ENCODE measurements around the gene DPYSL4.

The DPYSL4 gene

GRCh38 chr10:132193907-132194552, 7.3 kb downstream of the DPYSL4 start:
- no peaks in the 10 kb centered on the region for H3K4me1 ChIP-seq (ENCODE audit: insufficient read depth, low read length)
- H3K9me3 ChIP-seq (ENCODE audit: low read length) = no peaks in the 10 kb centered on the region
- no peaks in the 10 kb centered on the region for H3K27me3 ChIP-seq (ENCODE audit: insufficient read depth, low read length)
- no peak overlapping the region for H2AFZ ChIP-seq (ENCODE audit: low read depth, low read length)
- no peak overlapping the region for H3K4me3 ChIP-seq (ENCODE audit: low read length)
- H3K36me3 ChIP-seq (ENCODE audit: insufficient read depth, low read length) = peaks cover 86% of the 10 kb centered on the region

DNA sequence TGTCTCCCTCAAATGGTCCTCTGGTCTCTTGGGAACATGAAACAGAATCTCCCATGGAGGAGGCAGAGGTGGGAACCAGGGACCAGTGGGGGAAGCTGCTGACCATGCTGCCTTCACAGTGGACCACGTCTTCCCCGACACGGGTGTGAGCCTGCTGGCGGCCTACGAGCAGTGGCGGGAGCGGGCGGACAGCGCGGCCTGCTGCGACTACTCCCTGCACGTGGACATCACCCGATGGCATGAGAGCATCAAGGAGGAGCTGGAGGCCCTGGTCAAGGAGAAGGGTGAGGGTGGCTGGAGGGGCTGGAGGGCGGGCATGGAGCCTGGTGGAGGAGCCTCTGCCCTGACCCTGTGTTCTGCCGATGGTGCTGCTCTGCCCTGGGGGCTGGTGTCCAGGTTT, 8.0 kb downstream of the DPYSL4 start:
- Histone ChIP-seq H2AFZ (ENCODE audit: low read depth, low read length) (no peak overlapping the region), H3K36me3 (ENCODE audit: insufficient read depth, low read length) (peaks cover 85% of the 10 kb centered on the region)

DNA sequence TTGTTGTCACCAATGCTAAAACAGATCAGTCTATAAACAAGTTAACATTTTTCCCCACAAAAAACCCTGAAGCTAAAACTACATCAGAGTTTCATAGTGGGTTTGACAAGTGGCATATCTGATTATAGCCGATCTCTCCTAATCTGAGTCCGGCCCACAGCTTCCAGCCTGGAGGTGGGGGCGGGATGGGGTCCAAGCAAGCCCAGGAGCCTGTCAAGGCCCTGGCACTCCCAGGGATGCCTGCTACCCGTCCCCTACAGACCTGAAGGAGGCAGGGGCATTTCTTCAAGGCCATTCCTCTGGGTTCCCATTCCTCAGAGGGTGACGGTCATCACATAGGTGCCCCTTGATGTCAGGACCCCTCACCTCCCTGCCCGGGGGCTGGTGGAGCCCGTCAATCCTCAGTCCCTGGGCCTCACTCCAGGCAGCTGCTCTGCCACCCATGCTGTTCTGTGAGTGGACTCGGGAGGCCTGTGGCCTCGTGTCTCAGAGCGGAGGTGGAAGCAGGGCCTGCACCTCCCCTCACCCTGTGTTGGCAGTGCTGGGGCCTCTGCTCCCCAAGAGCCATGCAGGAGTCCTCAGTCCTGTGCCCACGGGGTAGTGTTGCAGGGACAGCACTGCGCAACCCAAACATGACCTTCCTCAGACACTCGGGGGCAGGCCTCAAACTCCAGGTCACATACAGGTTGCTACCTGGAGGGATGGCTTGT, 8.8 kb downstream of the DPYSL4 start:
- no peak overlapping the region for H3K4me3 ChIP-seq (ENCODE audit: low read length)
- no peaks in the 10 kb centered on the region for H3K9me3 ChIP-seq (ENCODE audit: low read length)
- H2AFZ ChIP-seq (ENCODE audit: low read depth, low read length) = no peak overlapping the region
- H3K36me3 ChIP-seq (ENCODE audit: insufficient read depth, low read length) = peaks cover 85% of the 10 kb centered on the region
- no peaks in the 10 kb centered on the region for H3K4me1 ChIP-seq (ENCODE audit: insufficient read depth, low read length)
- no peaks in the 10 kb centered on the region for H3K27me3 ChIP-seq (ENCODE audit: insufficient read depth, low read length)

More for the DNA sequence above, 8.0 kb downstream of the DPYSL4 start:
- Histone ChIP-seq H3K4me3 (ENCODE audit: low read length) (no peak overlapping the region), H3K4me1 (ENCODE audit: insufficient read depth, low read length) (no peaks in the 10 kb centered on the region), H3K27me3 (ENCODE audit: insufficient read depth, low read length) (no peaks in the 10 kb centered on the region), H3K9me3 (ENCODE audit: low read length) (no peaks in the 10 kb centered on the region)

- Histone ChIP-seq H3K27me3 (ENCODE audit: insufficient read depth, low read length) (no peaks in the 10 kb centered on the region), H2AFZ (ENCODE audit: low read depth, low read length) (no peak overlapping the region), H3K9me3 (ENCODE audit: low read length) (no peaks in the 10 kb centered on the region), H3K4me3 (ENCODE audit: low read length) (no peak overlapping the region), H3K36me3 (ENCODE audit: insufficient read depth, low read length) (peaks cover 90% of the 10 kb centered on the region), H3K4me1 (ENCODE audit: insufficient read depth, low read length) (no peaks in the 10 kb centered on the region)
These were observed 9.7 kb downstream of the DPYSL4 start for GRCh38 chr10:132196178-132197113.

DNA sequence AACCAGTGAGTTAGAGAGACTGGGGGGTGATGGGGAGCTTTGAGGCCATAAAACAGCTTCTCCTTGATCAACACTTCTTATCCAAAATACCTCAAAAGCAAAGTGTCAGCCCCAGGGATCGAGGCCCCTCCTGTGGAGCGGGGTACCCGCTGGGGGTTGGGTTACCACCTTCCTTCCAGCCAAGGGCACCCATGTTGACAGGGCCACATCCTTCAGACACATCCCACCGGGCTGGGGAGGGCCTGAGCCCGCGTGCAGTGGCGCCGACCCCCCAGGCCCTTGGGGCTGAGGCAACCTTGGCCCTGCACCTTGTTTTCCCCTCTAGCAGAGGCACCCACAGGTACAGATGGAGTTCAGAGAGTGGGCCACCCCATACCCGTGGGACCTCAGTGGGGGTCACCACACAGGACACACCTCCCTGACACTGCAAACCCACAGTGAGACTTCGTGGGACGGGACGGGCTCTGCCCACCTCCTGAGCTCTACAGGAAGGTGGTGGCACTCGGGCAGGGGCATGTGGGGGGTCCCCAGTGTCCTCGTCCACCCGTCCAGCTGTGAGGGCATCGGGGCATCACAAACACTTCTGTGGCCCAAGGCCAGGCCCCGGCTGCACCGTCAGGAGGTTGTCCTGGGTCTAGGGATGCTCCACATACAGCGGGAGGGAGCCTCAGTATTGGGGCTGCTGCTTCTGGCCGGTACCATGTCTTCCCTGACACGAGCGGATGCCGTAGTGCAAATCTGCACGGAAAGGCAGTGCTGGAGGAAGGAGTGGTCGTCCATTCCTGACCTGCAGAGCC, 10.7 kb downstream of the DPYSL4 start:
- peaks cover 93% of the 10 kb centered on the region for H3K36me3 ChIP-seq (ENCODE audit: insufficient read depth, low read length)
- H3K9me3 ChIP-seq (ENCODE audit: low read length) = no peaks in the 10 kb centered on the region
- H2AFZ ChIP-seq (ENCODE audit: low read depth, low read length) = no peak overlapping the region
- H3K27me3 ChIP-seq (ENCODE audit: insufficient read depth, low read length) = no peaks in the 10 kb centered on the region
- H3K4me1 ChIP-seq (ENCODE audit: insufficient read depth, low read length) = no peaks in the 10 kb centered on the region
- no peak overlapping the region for H3K4me3 ChIP-seq (ENCODE audit: low read length)

DNA sequence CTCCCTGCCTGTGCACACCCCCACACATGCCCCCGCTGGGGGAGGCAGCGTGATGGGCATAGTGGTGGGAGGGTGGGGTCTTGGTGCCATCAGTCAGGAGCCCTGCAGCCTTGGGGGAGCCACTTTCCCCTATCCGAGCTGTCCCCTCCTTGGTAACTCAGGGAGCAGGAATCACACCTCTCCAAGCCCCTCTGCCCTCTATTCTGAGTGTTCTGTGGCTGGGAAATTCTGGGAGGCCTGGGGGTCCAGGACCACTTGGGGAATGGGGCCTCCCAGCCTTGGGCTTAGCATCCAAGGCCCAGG, 11.3 kb downstream of the DPYSL4 start:
- H3K36me3 ChIP-seq (ENCODE audit: insufficient read depth, low read length) = peaks cover 93% of the 10 kb centered on the region
- H3K9me3 ChIP-seq (ENCODE audit: low read length) = no peaks in the 10 kb centered on the region
- H3K4me3 ChIP-seq (ENCODE audit: low read length) = no peak overlapping the region
- no peaks in the 10 kb centered on the region for H3K4me1 ChIP-seq (ENCODE audit: insufficient read depth, low read length)
- H2AFZ ChIP-seq (ENCODE audit: low read depth, low read length) = no peak overlapping the region
- H3K27me3 ChIP-seq (ENCODE audit: insufficient read depth, low read length) = no peaks in the 10 kb centered on the region

DNA sequence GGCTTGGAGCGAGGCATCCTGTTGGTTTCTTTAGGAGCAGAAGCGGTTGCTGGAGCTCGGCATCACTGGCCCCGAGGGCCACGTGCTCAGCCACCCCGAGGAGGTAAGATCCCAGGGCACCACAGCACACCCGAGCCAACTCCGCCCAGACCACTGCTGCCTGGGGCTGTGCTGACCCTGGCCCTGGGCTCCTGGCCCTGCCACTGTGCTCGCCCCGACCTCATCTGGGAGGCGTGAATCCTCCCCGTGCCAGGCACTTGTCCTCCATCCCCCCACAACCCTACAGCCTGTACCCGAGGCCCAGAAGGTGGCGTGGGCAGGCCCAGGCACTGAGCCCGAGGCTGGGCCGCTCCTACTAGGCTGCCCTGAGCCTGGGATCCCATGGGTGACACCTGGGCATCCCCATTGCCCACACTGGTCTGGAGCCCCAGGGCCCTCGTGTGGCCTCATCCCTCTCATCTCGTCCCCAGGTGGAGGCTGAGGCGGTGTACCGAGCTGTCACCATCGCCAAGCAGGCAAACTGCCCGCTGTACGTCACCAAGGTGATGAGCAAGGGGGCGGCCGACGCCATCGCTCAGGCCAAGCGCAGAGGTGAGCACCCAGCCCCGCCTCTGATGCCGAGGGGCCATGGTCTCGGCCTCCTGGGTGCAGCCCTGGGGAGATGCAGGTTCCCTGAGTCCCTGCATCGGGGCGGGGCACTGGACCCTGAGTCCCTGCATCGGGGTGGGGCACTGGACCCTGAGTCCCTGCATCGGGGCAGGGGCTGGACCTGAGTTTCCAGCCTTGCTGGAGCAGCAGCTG, 11.8 kb downstream of the DPYSL4 start:
- Histone ChIP-seq H3K9me3 (ENCODE audit: low read length) (no peaks in the 10 kb centered on the region), H2AFZ (ENCODE audit: low read depth, low read length) (no peak overlapping the region), H3K4me3 (ENCODE audit: low read length) (no peak overlapping the region), H3K36me3 (ENCODE audit: insufficient read depth, low read length) (peaks cover 93% of the 10 kb centered on the region), H3K27me3 (ENCODE audit: insufficient read depth, low read length) (no peaks in the 10 kb centered on the region), H3K4me1 (ENCODE audit: insufficient read depth, low read length) (no peaks in the 10 kb centered on the region)

- no peak overlapping the region for H3K4me3 ChIP-seq (ENCODE audit: low read length)
- H3K4me1 ChIP-seq (ENCODE audit: insufficient read depth, low read length) = no peaks in the 10 kb centered on the region
- H3K9me3 ChIP-seq (ENCODE audit: low read length) = no peaks in the 10 kb centered on the region
- no peak overlapping the region for H2AFZ ChIP-seq (ENCODE audit: low read depth, low read length)
- peaks cover 95% of the 10 kb centered on the region for H3K36me3 ChIP-seq (ENCODE audit: insufficient read depth, low read length)
- H3K27me3 ChIP-seq (ENCODE audit: insufficient read depth, low read length) = no peaks in the 10 kb centered on the region
These were observed 12.6 kb downstream of the DPYSL4 start for GRCh38 chr10:132199268-132199853.

GRCh38 chr10:132199854-132200311, 13.1 kb downstream of the DPYSL4 start:
- no peaks in the 10 kb centered on the region for H3K27me3 ChIP-seq (ENCODE audit: insufficient read depth, low read length)
- no peak overlapping the region for H3K4me3 ChIP-seq (ENCODE audit: low read length)
- peaks cover 95% of the 10 kb centered on the region for H3K36me3 ChIP-seq (ENCODE audit: insufficient read depth, low read length)
- no peak overlapping the region for H2AFZ ChIP-seq (ENCODE audit: low read depth, low read length)
- no peaks in the 10 kb centered on the region for H3K9me3 ChIP-seq (ENCODE audit: low read length)
- no peaks in the 10 kb centered on the region for H3K4me1 ChIP-seq (ENCODE audit: insufficient read depth, low read length)

GRCh38 chr10:132200344-132201110, 13.8 kb downstream of the DPYSL4 start:
- Histone ChIP-seq H3K4me3 (ENCODE audit: low read length) (no peak overlapping the region), H2AFZ (ENCODE audit: low read depth, low read length) (no peak overlapping the region), H3K9me3 (ENCODE audit: low read length) (no peaks in the 10 kb centered on the region), H3K4me1 (ENCODE audit: insufficient read depth, low read length) (no peaks in the 10 kb centered on the region), H3K27me3 (ENCODE audit: insufficient read depth, low read length) (no peaks in the 10 kb centered on the region), H3K36me3 (ENCODE audit: insufficient read depth, low read length) (peaks cover 93% of the 10 kb centered on the region)

GRCh38 chr10:132201111-132201969, 14.6 kb downstream of the DPYSL4 start:
- Histone ChIP-seq H3K9me3 (ENCODE audit: low read length) (no peaks in the 10 kb centered on the region), H2AFZ (ENCODE audit: low read depth, low read length) (no peak overlapping the region), H3K27me3 (ENCODE audit: insufficient read depth, low read length) (no peaks in the 10 kb centered on the region), H3K4me1 (ENCODE audit: insufficient read depth, low read length) (no peaks in the 10 kb centered on the region), H3K36me3 (ENCODE audit: insufficient read depth, low read length) (peaks cover 84% of the 10 kb centered on the region), H3K4me3 (ENCODE audit: low read length) (no peak overlapping the region)
